Thoracic aorta (tissue), 2 donors: ENCODE measurements around the gene SYTL2. TPM values are rescaled to one million over a fixed set of nuclear protein-coding genes. Genes with fewer than 3 reads are reported as not detected.

Experiments used
- ATAC-seq: fragments of 150-250 bp; one replicate; pipeline ENCODE4 v1.8.0; 2017; ENCODE audit warnings: low read depth; ENCODE audit not compliant: insufficient number of reproducible peaks, low FRiP score
- DNase-seq: peaks from one replicate; pipeline ENCODE4 v3.0.0-alpha.2; 2020; ENCODE audit warnings: low spot score
- H3K27ac ChIP-seq, 2 donors: fragments of 200-600 bp; sonication (generic); 1 replicate in 1 of 2; 2 replicates in 1 of 2; pipeline ENCODE4 v1.5.1; 2016; ENCODE audit warnings: mild to moderate bottlenecking in 2 of 2, moderate library complexity in 2 of 2
- H3K27me3 ChIP-seq: fragments of 200-600 bp; sonication (generic); replicated peaks from 2 replicates; pipeline ENCODE4 v1.6.0; 2016; ENCODE audit warnings: mild to moderate bottlenecking; ENCODE audit not compliant: insufficient read depth
- H3K36me3 ChIP-seq: fragments of 200-600 bp; sonication (generic); one replicate; pipeline ENCODE4 v1.5.1; 2016
- H3K4me1 ChIP-seq, 2 donors: fragments of 200-600 bp; sonication (generic); 1 replicate in 1 of 2; 2 replicates in 1 of 2; pipeline versions ENCODE4 v1.5.1 to v1.6.0; 2016; ENCODE audit warnings: low read depth in 2 of 2, mild to moderate bottlenecking in 1 of 2; ENCODE audit not compliant: control insufficient read depth in 1 of 2
- H3K4me3 ChIP-seq: fragments of 200-600 bp; sonication (generic); 2 replicates; pipeline ENCODE4 v1.5.1; 2016; ENCODE audit warnings: mild to moderate bottlenecking
- H3K9me3 ChIP-seq: fragments of 200-600 bp; sonication (generic); 2 replicates; pipeline ENCODE4 v1.5.1; 2016
- total RNA-seq, 2 donors: library from RNA; depleted of rRNA; stranded (reverse); fragments of >200 nt; gene quantifications; one replicate each; pipeline versions ENCODE4 v1.1.0 to v1.2.3, GENCODE V29; 2016
- TF ChIP-seq, protein P1 (sequence below): fragments of 200-600 bp; sonication (generic); IDR thresholded peaks from one replicate; pipeline ENCODE4 v1.5.1; 2019; ENCODE audit warnings: antibody characterized with exemption

Gene SYTL2
- total RNA-seq, 2 donors from 2014 or later, result 27.8 to 36.0 TPM

DNA sequence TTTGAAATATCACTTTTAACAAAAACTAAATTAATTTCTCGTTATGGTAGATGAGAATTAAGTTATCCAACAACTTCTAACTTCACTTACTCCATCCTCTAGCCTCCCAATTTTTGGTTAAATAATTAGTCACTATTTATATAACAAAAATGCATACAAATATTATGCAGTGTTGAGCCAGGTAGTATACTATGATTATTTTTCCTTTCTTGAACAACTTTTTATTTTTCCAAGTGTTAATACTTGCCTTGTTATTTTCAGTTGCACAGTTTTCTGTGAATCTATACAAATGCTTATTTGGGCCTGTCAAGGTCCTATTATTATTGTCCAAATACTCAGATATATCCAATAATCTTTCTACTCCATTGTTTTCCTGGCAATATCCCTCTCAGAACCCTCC, 24.3 kb upstream of the SYTL2 start:
- no peak overlapping the region for H3K27ac ChIP-seq
- ATAC-seq (no peak), DNase-seq (no peak)
- H3K4me1 ChIP-seq, result no peaks in the 10 kb centered on the region
- TF ChIP-seq, protein P1, sequence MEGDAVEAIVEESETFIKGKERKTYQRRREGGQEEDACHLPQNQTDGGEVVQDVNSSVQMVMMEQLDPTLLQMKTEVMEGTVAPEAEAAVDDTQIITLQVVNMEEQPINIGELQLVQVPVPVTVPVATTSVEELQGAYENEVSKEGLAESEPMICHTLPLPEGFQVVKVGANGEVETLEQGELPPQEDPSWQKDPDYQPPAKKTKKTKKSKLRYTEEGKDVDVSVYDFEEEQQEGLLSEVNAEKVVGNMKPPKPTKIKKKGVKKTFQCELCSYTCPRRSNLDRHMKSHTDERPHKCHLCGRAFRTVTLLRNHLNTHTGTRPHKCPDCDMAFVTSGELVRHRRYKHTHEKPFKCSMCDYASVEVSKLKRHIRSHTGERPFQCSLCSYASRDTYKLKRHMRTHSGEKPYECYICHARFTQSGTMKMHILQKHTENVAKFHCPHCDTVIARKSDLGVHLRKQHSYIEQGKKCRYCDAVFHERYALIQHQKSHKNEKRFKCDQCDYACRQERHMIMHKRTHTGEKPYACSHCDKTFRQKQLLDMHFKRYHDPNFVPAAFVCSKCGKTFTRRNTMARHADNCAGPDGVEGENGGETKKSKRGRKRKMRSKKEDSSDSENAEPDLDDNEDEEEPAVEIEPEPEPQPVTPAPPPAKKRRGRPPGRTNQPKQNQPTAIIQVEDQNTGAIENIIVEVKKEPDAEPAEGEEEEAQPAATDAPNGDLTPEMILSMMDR, result no peak
- peaks cover 3% of the 10 kb centered on the region for H3K9me3 ChIP-seq
- no peaks in the 10 kb centered on the region for H3K36me3 ChIP-seq
- no peak overlapping the region for H3K4me3 ChIP-seq
- no peaks in the 10 kb centered on the region for H3K27me3 ChIP-seq

DNA sequence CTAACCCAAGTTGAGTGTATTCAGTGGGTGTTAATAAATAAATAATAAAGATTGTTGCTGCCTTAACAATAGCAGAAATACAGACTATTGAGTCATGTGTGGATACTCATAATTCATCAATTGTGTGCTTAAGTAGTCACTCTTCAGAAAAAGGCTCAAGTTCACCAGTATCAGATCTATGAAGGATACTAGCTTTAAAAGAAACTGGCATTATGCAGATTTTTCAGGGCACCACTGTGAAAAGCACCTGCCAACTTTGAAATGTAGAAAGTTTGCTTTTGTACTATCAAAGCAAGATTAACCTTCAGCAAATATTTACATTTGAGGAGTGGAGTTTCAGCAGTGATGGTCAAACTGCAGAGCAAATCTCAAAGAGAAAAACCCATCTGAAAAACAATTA, 20.1 kb upstream of the SYTL2 start:
- no peaks in the 10 kb centered on the region for H3K27me3 ChIP-seq
- H3K36me3 ChIP-seq, result no peaks in the 10 kb centered on the region
- no peak overlapping the region for H3K4me3 ChIP-seq
- no peak overlapping the region for H3K27ac ChIP-seq
- peaks cover 3% of the 10 kb centered on the region for H3K9me3 ChIP-seq
- TF ChIP-seq, protein P1, result no peak
- peaks cover 7 to 25% of the 10 kb centered on the region in 2 donors for H3K4me1 ChIP-seq
- no peak for DNase-seq
- no peak for ATAC-seq

DNA sequence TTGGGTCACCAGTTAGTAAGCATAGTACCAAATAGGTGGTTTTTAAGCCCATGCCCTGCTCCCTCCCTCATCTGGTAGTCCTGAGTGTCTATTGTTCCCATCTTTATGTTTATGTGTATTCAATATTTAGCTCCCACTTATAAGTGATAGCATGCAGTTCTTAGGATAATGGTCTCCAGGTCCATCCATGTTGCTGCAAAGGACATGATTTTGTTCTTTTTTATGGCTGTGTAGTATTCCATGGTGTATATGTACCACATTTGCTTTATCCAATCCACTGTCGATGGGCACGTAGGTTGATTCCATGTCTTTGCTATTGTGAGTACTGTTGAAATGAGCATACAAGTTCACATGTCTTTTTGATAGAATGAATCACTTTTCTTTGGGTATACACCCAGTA, 18.2 kb upstream of the SYTL2 start:
- Histone ChIP-seq H3K36me3 (no peaks in the 10 kb centered on the region), H3K27me3 (no peaks in the 10 kb centered on the region), H3K4me3 (no peak overlapping the region), H3K4me1 (peaks cover 7 to 30% of the 10 kb centered on the region in 2 donors), H3K27ac (no peak overlapping the region), H3K9me3 (no peaks in the 10 kb centered on the region)
- no peak for DNase-seq
- TF ChIP-seq, protein P1, result no peak
- no peak for ATAC-seq

DNA sequence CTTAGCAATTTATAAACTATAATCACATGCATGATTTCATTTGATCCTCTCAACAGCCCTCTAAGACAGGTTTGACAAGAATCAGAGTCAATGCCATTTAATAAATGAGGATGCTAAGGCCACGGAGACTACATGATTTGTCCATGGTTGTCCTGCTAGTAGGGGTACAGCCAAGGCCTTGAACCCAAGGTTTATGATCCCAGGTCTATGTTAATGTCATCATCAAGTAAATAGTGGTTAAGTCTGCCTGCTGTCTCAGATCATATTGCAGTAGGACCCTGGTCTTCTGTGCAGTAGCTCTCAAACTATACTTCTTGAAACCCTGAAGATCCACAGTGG, 17.7 kb upstream of the SYTL2 start:
- Histone ChIP-seq H3K27me3 (no peaks in the 10 kb centered on the region), H3K9me3 (no peaks in the 10 kb centered on the region), H3K4me1 (peaks cover 7 to 30% of the 10 kb centered on the region in 2 donors), H3K27ac (no peak overlapping the region), H3K36me3 (no peaks in the 10 kb centered on the region), H3K4me3 (no peak overlapping the region)
- TF ChIP-seq, protein P1, result no peak
- ATAC-seq (no peak), DNase-seq (no peak)

DNA sequence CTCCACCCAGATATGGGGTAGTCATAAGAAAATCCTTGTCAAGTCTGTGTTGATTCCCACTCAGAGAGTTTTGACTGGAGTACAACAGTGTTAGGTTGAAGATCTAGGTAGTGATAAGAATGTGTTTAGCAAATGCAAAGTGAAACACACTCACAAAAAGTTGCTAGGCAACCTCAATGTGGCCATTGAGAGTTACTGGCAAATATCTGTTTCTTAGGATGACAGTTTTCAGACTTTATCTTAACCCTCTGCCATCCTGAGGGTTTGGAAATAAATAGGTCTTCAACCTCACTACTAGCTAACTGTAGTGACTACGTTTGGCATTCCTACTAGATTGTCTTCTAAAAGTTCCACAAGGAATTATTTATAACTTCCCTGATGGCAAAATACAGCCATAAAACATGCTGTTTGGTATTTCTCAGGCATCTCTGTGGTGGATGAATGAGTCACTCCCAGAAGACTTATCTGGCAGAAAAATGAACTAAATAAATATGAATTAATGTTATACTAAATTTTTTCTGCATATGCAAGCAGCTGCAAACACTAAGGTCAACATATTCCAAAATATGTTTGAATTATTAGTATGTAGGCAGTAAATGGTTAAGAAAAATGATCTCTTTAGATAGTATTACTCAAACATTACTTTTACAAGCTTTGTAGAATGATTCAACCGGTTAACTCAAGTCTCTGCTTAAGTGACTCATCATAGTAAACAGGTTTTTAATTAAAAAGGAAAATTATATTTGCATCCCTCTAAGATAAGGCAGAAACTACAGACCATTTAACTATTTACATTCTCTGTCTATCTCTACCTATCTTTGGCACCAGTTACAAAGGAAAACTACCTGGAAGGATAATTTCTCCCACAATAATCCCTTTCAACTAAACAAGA, 17.1 kb upstream of the SYTL2 start:
- peak; percentile 35 for ATAC-seq

More for the DNA sequence above, 17.1 kb upstream of the SYTL2 start:
- Histone ChIP-seq H3K4me3 (no peak overlapping the region), H3K27ac (peak overlapping the region; percentile 60 to 66), H3K9me3 (no peaks in the 10 kb centered on the region), H3K36me3 (no peaks in the 10 kb centered on the region), H3K27me3 (no peaks in the 10 kb centered on the region), H3K4me1 (peaks cover 7 to 30% of the 10 kb centered on the region in 2 donors)
- TF ChIP-seq, protein P1, result no peak
- DNase-seq, result no peak
